Measurements from ENCODE around the gene DCP1A.
"Not testable (repeated sequence)": the region's sequence is repeated elsewhere in the genome, so short reads cannot be mapped to it uniquely, and the experiment has no call there.

The DCP1A gene

GRCh38 chr3:53376679-53377078, 29.3 kb upstream of the DCP1A start:
- no peak for TF ChIP-seq CTCF (IDR thresholded peaks at IDR 0.05; ENCODE audit: low read depth, low read length, missing control alignments)

GRCh38 chr3:53375019-53375418, 27.7 kb upstream of the DCP1A start:
- no peak overlapping the region for H3K4me3 ChIP-seq (replicated peaks; ENCODE audit: low read depth, low read length)
- DNase-seq (ENCODE audit: extremely low read depth, low read depth) = peak; percentile 36
- peak; percentile 85 for TF ChIP-seq CTCF (IDR thresholded peaks at IDR 0.05; ENCODE audit: low read depth, low read length, missing control alignments)

More at GRCh38 chr3:53376679-53377078, 29.3 kb upstream of the DCP1A start:
- no peak for DNase-seq (ENCODE audit: extremely low read depth, low read depth)
- no peak overlapping the region for H3K4me3 ChIP-seq (replicated peaks; ENCODE audit: low read depth, low read length)

GRCh38 chr3:53370719-53371118, 23.4 kb upstream of the DCP1A start:
- not testable (repeated sequence) for DNase-seq (ENCODE audit: extremely low read depth, low read depth); H3K4me3 ChIP-seq (replicated peaks; ENCODE audit: low read depth, low read length)

GRCh38 chr3:53361852-53362251, 14.5 kb upstream of the DCP1A start:
- no peak for TF ChIP-seq CTCF (IDR thresholded peaks at IDR 0.05; ENCODE audit: low read depth, low read length, missing control alignments)

GRCh38 chr3:53357458-53357857, 10.1 kb upstream of the DCP1A start:
- H3K4me3 ChIP-seq (replicated peaks; ENCODE audit: low read depth, low read length) = no peak overlapping the region
- TF ChIP-seq CTCF (IDR thresholded peaks at IDR 0.05; ENCODE audit: low read depth, low read length, missing control alignments) = no peak
- DNase-seq (ENCODE audit: extremely low read depth, low read depth) = no peak

More at GRCh38 chr3:53361852-53362251, 14.5 kb upstream of the DCP1A start:
- no peak for DNase-seq (ENCODE audit: extremely low read depth, low read depth)
- no peak overlapping the region for H3K4me3 ChIP-seq (replicated peaks; ENCODE audit: low read depth, low read length)

GRCh38 chr3:53354945-53355498, 7.7 kb upstream of the DCP1A start:
- H3K4me3 ChIP-seq (replicated peaks; ENCODE audit: low read depth, low read length) = no peak overlapping the region
- no peak for TF ChIP-seq CTCF (IDR thresholded peaks at IDR 0.05; ENCODE audit: low read depth, low read length, missing control alignments)
- no peak for DNase-seq (ENCODE audit: extremely low read depth, low read depth)

GRCh38 chr3:53353202-53353601, 5.9 kb upstream of the DCP1A start:
- DNase-seq (ENCODE audit: extremely low read depth, low read depth) = no peak

More at GRCh38 chr3:53353202-53353601, 5.9 kb upstream of the DCP1A start:
- no peak for TF ChIP-seq CTCF (IDR thresholded peaks at IDR 0.05; ENCODE audit: low read depth, low read length, missing control alignments)
- H3K4me3 ChIP-seq (replicated peaks; ENCODE audit: low read depth, low read length) = no peak overlapping the region
